Activated gamma-delta T cell (primary cell): ENCODE data around the gene CAPN14.

Experiments
- DNase-seq: peaks from one replicate; lab custom pipeline; 2025; lab: John Stamatoyannopoulos, UW

The CAPN14 gene

GRCh38 chr2:31226266-31226665 lies 9.0 kb upstream of the CAPN14 start:
- no peak for DNase-seq

GRCh38 chr2:31223749-31224148 lies 6.4 kb upstream of the CAPN14 start:
- no peak for DNase-seq

- no peak for DNase-seq
Measured at GRCh38 chr2:31223026-31223425, 5.7 kb upstream of the CAPN14 start.

- DNase-seq: no peak
Measured at GRCh38 chr2:31222071-31222470, 4.8 kb upstream of the CAPN14 start.

- no peak for DNase-seq
Measured at GRCh38 chr2:31221544-31221943, 4.2 kb upstream of the CAPN14 start.

GRCh38 chr2:31219131-31219969 lies 2.0 kb upstream of the CAPN14 start:
- no peak for DNase-seq

GRCh38 chr2:31216734-31217133 lies 581 bp downstream of the CAPN14 start:
- DNase-seq: no peak

- no peak for DNase-seq
Measured at GRCh38 chr2:31214444-31214915, 2.8 kb downstream of the CAPN14 start.

GRCh38 chr2:31213601-31214443 lies 3.5 kb downstream of the CAPN14 start:
- DNase-seq: no peak

GRCh38 chr2:31212659-31213600 lies 4.4 kb downstream of the CAPN14 start:
- DNase-seq: no peak

- DNase-seq: no peak
Measured at GRCh38 chr2:31208240-31208639, 9.1 kb downstream of the CAPN14 start.

- DNase-seq: no peak
Measured at GRCh38 chr2:31207790-31208189, 9.5 kb downstream of the CAPN14 start.

GRCh38 chr2:31205613-31206012 lies 11.7 kb downstream of the CAPN14 start:
- DNase-seq: no peak

- no peak for DNase-seq
Measured at GRCh38 chr2:31205186-31205585, 12.1 kb downstream of the CAPN14 start.

- DNase-seq: no peak
Measured at GRCh38 chr2:31204783-31205182, 12.5 kb downstream of the CAPN14 start.

- no peak for DNase-seq
Measured at GRCh38 chr2:31203916-31204315, 13.4 kb downstream of the CAPN14 start.

GRCh38 chr2:31202833-31203232 lies 14.5 kb downstream of the CAPN14 start:
- DNase-seq: no peak

- no peak for DNase-seq
Measured at GRCh38 chr2:31202041-31202440, 15.3 kb downstream of the CAPN14 start.

- no peak for DNase-seq
Measured at GRCh38 chr2:31200972-31201371, 16.3 kb downstream of the CAPN14 start.

- DNase-seq: no peak
Measured at GRCh38 chr2:31199206-31199605, 18.1 kb downstream of the CAPN14 start.

- no peak for DNase-seq
Measured at GRCh38 chr2:31197669-31198068, 19.6 kb downstream of the CAPN14 start.

GRCh38 chr2:31197166-31197565 lies 20.1 kb downstream of the CAPN14 start:
- no peak for DNase-seq
